GM12875 (cell line): Measurements from ENCODE around the gene ADCYAP1R1.

Experiments used
- H3K4me3 ChIP-seq: one replicate; pipeline ENCODE4 v1.5.1; 2011; ENCODE audit warnings: low read depth, low read length, control low read depth
- CTCF ChIP-seq: IDR thresholded peaks from 2 replicates; pipeline ENCODE4 v1.5.1; 2011; ENCODE audit warnings: low read depth, mild to moderate bottlenecking, control low read depth, inconsistent platforms, low read length, moderate library complexity, borderline replicate concordance; ENCODE audit not compliant: insufficient read depth

The ADCYAP1R1 gene

DNA sequence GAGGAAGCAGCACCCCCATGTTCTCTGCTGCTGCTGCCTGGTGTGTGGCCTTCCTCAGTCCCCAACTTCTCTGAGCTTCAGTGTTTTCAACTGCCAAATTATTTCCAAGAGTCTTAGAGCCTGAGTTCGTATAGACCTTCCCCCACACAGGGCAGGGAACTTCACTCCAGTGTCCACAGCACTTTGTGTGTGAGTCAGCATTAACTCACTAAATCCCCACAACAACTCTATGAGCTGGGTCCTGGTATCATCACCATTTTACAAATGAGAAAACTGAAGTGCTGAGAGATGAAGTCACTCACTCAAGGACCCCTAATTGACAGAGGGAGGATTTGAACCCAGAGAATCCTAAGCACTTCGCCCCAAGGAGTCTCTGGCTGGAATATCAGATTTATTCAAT lies 48.3 kb downstream of the ADCYAP1R1 start:
- no peak overlapping the region for H3K4me3 ChIP-seq

GRCh38 chr7:31100871-31101270 lies 48.8 kb downstream of the ADCYAP1R1 start:
- no peak overlapping the region for H3K4me3 ChIP-seq
- TF ChIP-seq CTCF = no peak

More for the DNA sequence above, 48.3 kb downstream of the ADCYAP1R1 start:
- no peak for TF ChIP-seq CTCF

DNA sequence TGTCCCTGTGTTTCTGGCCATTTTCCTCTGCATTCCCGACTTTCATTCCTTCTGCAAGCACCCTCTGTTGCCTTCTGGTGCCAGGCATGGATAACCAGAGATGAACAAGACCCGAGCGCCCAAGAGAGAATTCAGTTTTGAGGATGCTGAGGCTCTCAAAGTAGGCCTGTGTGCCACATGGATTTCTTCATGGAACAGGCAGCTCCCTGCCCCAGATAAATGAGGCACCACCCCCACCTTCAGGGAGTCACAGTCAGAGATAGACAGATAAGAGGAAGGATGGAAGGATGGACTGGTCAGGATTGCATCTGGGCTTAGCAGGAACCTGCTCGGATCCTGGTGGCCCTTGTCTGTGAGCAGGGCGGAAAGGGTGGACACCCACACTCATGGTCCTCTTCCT lies 49.4 kb downstream of the ADCYAP1R1 start:
- H3K4me3 ChIP-seq = no peak overlapping the region
- TF ChIP-seq CTCF = no peak

DNA sequence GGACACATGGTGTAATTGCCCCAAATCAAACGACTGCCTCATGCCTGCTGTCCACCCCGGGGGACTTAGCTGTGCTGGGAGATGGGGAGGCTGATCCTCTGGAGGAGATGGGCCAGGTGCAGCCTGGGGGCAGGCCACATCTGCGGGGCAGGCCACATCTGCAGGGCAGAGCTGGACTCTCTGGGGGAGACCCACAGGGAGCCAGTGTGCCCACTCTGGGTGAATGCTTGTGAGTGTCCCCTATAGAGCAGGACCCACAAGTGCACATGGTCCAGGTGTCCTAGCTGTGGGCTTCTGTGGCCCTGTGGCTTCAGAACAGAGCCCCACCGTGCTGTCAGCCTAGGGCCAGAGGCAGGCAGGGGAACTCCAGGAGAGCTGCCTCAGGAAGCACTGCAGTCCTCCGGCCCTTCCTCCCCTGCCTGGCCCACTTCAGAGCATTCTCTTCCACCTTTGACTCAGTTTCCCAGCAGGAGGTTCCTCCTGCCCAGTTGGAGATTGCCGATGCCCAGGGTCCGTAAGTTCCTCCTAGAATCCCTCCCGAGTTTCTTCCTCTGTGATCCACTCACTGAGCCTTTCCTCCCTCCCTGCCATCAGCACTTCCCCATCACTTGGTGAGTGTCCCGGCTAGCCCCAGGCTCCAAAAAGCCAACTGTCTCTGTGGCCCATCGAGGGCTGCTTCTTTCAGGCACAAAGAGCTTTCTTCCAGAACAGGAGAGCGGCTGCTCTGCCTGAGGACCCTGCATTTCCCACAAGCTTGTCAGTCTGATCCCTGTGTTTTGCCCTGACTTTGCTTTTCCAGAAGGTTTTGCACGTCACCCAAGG lies 50.3 kb downstream of the ADCYAP1R1 start:
- no peak for TF ChIP-seq CTCF

DNA sequence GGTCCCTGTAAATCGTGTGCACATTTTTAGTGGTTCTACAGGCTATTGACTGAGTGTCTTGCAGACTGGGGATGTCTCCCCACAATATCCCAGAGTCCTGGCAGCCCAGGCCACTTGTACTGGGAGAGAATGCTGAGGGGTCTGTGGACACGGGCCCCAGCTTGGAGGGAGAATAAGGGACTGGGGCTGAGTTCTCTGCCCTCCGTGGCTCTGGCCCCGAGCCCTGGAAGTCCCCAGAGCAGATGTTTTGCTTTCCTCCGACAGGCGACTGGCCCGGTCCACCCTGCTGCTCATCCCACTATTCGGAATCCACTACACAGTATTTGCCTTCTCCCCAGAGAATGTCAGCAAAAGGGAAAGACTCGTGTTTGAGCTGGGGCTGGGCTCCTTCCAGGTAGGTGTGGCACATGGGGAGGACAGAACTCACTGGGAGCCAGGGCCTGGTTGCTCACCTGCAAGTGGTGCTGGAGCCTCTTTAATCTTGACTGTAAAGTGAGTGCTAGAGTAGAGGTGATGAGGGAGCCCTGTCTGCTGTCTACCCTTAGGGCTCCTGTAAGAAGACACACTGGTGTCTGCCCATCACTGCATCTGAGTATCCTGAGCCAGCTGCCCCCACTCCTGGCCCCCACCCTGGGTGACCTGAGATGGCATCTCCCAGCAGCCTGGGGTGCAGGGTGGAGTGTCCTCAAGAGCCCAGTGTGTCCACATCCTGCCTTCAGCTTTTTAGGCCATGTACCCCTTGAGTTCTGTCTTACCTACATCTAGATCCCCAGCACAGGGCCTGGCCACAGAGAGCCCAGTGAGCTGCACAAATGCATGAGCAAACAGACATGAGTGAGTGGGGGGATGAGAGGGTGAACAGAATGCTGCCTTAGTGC lies 51.1 kb downstream of the ADCYAP1R1 start:
- no peak for TF ChIP-seq CTCF
- no peak overlapping the region for H3K4me3 ChIP-seq

More for the DNA sequence above, 50.3 kb downstream of the ADCYAP1R1 start:
- no peak overlapping the region for H3K4me3 ChIP-seq

DNA sequence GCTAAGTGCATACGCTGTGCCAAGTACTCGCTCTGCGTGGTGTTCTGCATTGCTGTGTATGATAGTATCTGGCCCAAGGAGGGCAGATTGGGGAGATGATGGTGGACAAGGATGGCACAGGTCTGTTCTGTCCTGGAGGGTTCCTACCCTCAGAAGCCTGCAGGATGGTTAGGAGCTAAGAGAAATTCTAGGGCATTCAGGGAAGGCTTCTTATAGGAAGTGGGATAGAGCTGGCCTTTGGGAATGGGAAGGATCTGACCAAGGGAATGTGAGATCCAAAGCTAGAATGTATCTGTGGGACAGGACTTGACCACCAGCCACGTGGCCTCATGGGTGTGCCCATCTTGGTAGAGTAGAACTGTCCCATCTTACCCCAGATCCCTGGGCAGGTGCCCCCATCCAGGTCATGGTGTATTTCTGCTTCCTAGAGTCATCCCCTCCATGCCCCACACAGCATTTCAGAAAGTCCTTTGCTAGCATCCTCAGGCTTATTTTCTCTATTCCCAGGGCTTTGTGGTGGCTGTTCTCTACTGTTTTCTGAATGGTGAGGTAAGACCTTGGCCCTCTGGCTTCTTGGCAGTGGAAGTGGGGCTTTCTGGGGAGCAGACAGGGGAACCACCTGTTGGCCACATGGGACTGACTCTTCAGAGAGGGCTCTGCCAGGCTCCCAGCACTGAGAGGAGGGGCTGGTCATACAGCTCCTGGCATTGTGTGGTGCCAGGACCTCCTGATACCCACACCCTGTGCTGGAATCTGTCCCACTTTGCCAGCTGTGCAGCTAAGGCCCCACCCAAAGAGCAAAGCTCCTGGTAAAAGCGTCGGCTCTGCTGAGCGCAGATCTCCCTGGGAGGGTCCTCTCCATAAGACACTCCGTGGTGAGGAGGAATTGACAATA lies 52.5 kb downstream of the ADCYAP1R1 start:
- no peak overlapping the region for H3K4me3 ChIP-seq
- TF ChIP-seq CTCF = no peak
